ENCODE data around the gene ENTR1.
"Not testable (repeated sequence)": the region's sequence is repeated elsewhere in the genome, so short reads cannot be mapped to it uniquely, and the experiment has no call there.

ENTR1 gene

GRCh38 chr9:136437839-136438547 lies 27.6 kb upstream of the ENTR1 start:
- no peak for FAIRE-seq

- FAIRE-seq: no peak
Observed at GRCh38 chr9:136437430-136437829, 27.0 kb upstream of the ENTR1 start.

DNA sequence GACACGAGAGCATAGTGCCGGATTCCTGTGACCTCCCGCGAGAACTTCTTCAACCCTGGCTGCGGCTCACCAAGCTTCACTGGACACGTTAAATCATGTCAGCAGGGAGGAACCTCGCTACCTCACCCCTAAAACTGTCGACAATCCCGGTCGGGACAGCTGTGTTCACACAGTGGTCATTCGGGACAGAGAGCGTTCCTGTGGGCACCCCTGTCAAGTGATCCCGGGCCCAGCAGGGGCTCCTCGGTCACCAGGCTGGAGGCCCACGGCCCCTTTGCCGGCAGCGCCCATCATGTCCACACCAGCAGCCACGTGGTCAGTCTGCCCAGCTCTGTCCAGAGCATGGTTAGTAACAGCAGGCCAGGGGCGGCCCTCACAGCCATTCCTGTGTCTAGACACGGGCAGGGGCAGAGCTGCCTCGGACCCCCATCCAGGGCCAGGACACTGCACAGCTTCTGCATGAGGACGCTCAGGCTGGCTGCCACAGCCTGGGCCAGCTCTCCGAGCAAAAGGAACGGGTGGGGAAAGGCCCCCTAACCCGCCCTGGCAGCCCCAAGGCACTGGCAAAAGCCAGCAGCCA lies 25.7 kb upstream of the ENTR1 start:
- FAIRE-seq: no peak

- no peak for FAIRE-seq
Observed at GRCh38 chr9:136434580-136435169, 24.3 kb upstream of the ENTR1 start.

DNA sequence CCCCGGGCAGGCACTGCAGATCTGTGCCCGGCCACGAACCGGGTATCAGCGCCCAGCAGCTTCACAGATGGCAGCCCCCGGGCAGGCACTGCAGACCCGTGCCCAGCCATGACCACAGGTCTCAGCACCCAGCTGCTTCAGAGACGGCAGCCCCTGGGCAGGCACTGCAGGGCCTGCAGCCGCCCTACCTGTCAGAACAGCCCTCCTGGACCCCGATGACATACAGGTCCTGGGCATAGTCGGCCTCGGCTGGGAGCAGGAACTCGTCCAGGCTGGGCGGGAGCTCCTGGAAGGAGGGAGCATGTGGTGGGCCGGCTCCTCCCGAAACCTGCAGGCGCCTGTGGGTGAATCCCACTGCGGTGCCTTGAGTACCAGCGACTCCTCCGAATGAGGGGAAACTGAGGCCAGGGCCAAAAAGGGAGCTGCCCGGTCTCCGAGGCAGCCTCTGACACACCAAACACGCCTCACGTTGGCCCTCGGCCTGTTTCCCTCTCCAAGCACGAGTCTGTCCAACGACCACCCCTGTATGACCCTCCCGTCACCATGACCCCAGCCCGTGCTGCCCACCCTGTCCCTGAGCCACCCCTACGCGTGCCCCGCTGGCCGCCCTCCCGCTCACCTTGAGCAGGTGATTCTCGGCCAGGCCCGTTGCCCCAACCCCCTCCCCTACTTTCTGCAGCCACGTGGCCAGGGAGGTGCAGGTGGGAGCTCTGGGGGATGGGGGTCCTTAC lies 23.6 kb upstream of the ENTR1 start:
- FAIRE-seq: no peak

- no peak for FAIRE-seq
Observed at GRCh38 chr9:136433043-136433715, 22.8 kb upstream of the ENTR1 start.

GRCh38 chr9:136432591-136432990 lies 22.2 kb upstream of the ENTR1 start:
- no peak for FAIRE-seq

DNA sequence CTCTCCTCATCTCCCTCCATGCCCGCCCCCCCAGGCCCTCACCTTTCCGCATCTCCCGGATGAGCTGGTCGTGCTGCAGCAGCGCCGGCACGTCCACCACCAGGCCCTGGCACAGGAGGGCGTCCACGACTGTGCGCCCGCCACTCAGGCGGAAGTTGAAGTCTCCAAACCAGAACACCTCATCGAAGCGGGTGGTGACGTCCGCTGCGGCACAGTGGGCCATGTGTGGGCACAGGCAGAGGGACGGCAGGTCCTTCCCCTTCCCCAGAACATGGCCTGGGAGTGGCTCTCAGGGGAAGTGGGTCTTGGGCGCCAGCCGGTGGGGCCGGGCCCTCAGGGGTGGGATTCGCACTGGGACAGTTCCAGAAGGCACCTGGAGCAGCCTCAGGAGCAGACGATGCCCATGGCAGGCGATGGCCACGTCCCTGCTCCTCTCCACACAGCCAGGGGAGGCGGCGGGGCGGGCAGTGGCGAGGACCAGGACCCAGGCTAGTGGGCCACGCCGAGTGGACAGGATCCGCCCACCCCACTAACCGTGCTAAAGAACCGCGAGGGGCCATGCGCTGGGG lies 21.5 kb upstream of the ENTR1 start:
- FAIRE-seq: no peak

DNA sequence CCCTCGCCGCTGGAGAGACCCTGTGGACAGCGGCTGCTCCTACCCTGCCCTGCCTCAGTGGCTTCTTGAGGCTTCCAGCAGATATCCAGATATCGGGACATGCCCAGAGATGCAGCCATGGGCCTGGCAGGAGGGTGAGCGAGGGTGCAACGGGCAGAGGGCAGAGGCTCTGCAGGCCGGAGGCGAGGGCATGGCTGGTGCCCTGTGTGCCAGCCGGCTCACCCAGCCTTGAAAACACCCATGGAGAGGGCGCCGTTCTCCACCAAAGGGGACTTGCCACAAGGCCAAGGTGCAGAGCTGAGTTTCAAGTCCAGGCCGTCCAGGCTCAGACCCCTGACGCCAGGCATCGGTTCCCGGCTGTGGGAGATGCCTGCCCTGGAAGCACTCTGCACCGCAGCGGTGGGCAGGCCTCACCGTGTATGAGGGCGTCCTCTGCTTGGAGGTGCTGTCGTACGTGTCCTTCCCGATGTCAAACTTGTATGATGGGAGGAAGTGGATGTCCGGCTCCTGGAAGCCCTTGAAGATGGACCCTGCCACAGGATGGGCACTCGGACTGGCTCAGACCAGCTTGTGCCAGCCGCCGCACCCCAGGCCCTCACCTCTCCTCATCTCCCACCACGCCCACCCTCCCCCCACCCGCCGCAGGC lies 20.3 kb upstream of the ENTR1 start:
- FAIRE-seq: no peak

DNA sequence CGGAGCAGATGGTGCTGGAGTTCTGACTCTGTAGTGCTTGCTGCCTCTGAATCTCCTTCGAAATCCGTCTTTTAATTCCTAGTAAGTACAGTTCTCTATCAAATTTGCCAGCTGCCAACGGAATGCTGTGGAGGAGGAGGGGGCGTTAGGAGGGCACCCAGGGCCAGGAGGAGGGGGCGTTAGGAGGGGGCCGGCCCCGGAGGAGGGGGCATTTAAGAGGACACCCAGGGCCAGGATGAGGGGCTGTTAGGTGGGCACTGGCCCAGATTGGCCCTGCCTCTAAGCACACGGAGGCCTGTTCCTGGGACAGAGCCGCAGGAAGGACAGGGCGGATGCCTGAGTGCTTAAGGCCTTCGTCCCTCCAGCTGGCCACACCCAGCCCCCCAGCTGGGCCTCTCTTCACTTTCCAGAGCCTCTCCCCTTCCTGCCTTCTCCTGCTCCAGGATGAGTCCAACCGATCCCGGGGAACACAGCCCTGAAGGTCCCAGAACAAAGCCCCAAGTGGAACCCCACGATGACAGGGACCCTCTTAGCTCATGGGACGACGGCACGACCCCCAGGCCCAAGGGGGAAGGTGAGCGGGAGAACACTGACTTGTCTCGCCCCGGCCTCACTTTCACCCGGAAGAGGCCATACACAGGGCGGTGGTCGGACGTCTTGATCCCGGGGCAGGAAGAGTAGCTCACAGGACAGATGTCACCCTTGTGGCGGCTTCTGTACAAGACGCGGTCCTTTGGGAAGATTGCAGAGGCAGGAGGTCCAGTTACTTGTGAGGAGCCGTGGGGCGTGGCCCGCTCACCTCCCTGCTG lies 19.5 kb upstream of the ENTR1 start:
- FAIRE-seq: no peak

GRCh38 chr9:136429075-136429628 lies 18.7 kb upstream of the ENTR1 start:
- FAIRE-seq: no peak

DNA sequence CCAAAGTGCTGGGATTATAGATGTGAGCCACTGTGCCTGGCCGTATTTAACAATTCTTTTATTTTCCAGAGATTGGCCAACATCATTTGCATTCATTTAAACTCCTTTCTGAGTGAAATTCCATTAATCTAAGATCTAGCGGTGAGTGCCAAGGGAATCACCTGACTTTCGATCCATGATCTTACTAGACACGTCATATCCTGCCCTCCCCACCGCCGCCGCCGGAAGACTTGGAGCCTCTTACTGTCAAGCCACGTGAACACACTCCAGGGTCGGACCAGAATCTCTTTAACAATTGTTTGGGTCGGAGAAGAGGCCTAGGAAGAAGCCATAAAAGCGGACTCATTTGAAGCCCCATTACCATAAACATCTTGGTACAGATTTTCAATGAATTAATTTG lies 16.4 kb upstream of the ENTR1 start:
- no peak for FAIRE-seq

GRCh38 chr9:136425367-136425766 lies 15.0 kb upstream of the ENTR1 start:
- FAIRE-seq: not testable (repeated sequence)

DNA sequence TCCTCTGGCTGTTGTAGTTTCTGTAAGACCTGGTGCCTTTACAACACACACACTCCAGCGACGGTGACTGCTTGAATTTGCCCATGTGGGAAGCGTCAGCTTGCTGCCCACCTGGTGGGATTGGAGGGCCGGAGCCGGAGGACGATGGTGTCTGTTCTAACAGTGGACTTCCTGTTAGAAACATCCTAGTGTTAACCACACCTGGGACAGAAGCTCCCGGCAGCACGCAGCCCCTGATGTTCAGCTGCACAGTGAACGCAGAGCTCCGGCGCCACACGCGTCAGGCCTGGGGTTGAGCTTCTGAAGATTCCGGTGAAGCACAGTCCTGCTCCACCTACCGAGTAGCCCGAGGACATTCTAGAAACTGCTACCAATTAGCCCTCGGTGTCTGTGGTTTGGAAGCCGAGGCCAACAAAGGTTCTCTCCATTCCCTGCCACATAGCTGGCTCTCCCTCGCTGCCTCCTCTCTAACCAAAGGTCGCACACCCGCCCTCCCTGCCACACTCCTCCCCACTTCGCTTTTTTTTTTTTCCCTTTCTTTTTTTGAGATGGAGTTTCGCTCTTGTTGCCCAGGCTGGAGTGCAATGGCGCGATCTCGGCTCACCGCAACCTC lies 14.4 kb upstream of the ENTR1 start:
- FAIRE-seq: no peak

- FAIRE-seq: no peak
Observed at GRCh38 chr9:136423432-136424146, 13.2 kb upstream of the ENTR1 start.

DNA sequence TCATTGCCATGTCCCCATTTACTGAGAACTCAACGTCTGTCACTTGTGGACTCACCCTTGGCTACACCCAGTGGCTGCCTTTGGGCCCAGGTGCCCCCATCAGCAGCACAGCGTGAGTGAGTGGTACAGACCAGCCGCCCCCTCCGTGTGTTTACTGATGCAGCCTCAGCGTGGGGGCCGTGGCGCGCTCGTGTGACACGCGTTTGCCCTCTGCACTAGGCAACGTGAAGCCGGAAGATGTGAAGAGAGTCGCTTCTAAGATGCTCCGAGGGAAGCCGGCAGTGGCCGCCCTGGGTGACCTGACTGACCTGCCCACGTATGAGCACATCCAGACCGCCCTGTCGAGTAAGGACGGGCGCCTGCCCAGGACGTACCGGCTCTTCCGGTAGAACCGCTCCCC lies 12.5 kb upstream of the ENTR1 start:
- no peak for FAIRE-seq

GRCh38 chr9:136421791-136422190 lies 11.4 kb upstream of the ENTR1 start:
- no peak for FAIRE-seq

- FAIRE-seq: no peak
Observed at GRCh38 chr9:136419092-136419420, 8.6 kb upstream of the ENTR1 start.

- no peak for FAIRE-seq
Observed at GRCh38 chr9:136418182-136419091, 8.0 kb upstream of the ENTR1 start.
